ENCODE results near the gene PRKG1.

The PRKG1 gene

DNA sequence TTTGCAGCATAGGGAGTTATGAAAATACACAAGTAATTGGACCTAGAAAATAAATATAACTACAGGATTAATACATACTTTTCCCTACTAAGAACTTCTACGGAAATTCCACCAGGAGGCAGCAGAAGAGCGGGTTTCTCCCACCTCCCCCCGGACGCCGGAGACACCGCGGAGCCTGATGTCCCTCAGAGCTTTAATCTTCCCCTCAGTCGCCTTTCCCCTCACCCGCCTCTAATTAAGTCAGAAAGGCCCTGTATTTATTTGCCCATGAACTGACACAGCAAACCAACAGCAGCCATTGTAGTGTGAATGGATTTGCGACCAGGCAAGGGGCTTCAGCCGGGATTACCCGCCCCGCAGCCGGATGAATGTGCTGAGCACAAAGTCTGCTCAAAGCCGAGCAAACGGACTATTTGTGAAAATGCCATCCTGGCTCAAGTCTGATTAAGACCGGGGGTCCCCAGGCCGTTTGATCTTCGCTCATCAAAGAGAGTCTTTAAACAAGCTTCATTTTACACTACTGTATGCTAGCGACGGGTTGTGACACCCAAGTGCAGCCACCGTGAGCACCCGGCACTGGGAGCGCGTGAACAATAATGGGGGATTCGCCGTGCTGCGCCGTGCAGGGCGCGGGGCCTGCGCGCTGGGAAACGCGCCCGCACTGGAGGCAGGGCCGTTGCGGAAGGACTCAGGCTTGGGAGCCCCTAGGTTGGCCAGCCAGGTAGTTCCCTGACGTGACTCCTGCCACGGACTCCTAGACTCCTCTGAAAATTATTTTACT lies 1234.2 kb downstream of the PRKG1 start:
- DNase-seq = peak in 43 of 51 donors; percentile 6 to 82 (median 51)

DNA sequence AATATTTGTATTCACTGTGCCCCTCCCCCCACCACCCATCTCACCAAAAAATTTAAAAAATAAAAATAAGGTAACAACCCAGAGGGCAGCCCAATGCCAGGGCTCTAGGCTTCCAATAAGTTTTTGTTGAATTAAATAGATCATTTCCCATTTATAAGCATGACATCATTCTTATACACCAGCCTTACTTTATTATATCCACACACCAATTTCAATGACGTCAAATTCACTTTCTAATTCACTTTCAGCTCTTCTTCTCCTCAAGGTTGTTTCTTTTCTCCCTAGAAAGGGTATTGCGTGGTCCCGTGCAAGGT lies 1238.6 kb downstream of the PRKG1 start:
- no peak for DNase-seq

DNA sequence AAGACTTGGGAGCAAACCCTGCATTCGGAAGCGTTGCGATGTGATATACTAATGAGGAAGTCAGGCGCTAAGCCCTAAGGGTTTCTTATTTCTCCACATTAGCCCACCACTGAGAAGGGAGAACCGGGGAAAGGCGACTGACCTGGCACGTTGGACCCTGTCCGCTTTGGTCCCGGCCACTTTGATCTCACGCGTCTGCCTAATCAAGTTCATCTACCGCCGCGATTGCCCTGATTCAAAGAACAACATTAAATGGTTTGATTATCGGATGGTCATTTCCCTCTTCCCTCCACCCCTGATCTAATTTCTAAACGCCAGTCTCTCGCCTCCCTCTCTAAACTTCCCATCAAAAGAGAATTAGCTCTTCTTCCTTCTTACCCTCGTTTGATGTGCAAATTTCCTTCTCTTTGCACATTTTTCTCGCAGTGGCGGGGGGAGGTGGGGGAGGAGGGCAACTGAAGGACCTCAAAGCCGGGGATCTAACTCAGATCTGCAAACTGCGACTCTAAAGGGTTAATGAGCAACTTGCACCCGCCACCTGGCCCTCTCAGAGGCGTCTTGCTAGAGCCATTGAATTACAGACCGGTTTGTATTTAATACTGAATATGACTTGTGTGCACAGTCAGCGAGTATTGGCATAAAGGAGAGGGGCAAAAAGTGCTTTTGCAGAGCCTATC lies 1239.1 kb downstream of the PRKG1 start:
- peak in 4 of 51 donors; percentile 0 to 38 (median 11) for DNase-seq

DNA sequence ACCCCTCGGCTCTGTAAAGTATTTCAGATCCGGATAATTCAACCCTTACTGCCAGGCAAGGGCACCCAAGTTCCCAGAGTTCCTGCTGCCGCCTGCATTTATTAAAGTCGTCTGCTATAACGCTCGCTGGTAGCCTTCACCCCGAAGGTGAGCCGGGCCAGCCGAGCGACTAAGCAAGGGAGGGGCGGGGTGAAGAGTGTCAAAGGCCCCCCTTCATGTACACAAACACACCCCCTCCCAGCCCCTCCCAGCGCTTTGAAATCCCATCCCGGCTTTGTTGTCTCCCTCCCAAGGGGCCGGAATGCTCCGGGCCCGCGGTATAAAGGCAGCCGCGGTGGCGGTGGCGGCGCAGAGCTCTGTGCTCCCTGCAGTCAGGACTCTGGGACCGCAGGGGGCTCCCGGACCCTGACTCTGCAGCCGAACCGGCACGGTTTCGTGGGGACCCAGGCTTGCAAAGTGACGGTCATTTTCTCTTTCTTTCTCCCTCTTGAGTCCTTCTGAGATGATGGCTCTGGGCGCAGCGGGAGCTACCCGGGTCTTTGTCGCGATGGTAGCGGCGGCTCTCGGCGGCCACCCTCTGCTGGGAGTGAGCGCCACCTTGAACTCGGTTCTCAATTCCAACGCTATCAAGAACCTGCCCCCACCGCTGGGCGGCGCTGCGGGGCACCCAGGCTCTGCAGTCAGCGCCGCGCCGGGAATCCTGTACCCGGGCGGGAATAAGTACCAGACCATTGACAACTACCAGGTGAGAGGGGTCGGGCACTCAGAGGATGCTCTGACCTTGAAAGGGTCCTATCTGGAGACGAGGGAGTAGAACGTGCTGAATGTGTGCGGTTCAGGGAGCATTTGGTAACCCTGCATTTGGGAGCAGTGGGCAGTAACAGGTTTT lies 1239.9 kb downstream of the PRKG1 start, which contains the start of gene DKK1:
DKK1 (plus strand) TSS at position 349 of the 889 bp plus-strand sequence; CDS start at position 503, 154 bp downstream.
- DNase-seq = peak in 40 of 51 donors; percentile 11 to 71 (median 40)

DNA sequence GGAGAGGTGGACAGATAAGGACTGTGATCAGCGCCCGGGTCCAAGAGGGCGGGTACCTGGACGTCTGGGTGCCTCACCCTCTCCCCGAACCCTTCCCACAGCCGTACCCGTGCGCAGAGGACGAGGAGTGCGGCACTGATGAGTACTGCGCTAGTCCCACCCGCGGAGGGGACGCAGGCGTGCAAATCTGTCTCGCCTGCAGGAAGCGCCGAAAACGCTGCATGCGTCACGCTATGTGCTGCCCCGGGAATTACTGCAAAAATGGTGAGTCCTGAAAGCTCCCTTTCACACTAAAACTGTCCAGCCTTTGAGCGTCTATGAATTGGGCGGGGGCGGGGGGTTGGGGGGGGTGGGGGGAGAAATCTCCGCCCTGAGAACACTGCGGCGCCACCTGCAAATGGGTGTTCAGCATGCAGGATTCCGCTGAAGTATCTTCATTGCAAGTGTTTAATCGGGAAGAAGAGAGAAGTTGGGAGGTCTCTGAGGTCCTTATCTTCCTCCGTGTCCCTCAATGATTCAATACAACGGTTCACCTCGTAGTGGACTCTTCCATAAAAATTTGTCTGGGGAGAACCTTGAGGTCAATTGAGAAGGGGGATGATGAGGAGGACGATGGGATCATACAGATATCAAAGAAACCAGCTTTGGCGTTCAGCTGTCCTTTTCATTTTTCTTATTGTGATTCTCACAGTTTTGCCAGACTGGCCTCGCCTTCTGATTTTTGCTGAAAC lies 1240.7 kb downstream of the PRKG1 start:
- DNase-seq = peak in 14 of 51 donors; percentile 4 to 63 (median 16)

DNA sequence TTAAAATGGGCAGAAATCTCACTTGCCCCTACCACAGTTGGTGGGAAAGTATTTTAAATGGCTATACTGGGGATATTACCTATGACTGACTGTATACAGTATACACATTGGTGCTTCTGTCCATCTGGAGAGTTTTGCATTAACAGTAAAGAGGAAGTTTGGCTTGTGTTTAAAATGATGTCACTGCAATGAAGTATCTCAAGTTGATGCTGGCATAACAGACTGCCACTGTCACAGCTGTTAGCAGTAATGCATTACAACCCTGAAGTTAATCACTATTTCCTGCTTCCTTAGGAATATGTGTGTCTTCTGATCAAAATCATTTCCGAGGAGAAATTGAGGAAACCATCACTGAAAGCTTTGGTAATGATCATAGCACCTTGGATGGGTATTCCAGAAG lies 1241.7 kb downstream of the PRKG1 start:
- DNase-seq = no peak

DNA sequence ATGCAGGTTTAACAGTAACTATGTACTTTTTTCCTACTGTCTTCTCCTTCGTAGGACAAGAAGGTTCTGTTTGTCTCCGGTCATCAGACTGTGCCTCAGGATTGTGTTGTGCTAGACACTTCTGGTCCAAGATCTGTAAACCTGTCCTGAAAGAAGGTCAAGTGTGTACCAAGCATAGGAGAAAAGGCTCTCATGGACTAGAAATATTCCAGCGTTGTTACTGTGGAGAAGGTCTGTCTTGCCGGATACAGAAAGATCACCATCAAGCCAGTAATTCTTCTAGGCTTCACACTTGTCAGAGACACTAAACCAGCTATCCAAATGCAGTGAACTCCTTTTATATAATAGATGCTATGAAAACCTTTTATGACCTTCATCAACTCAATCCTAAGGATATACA lies 1242.2 kb downstream of the PRKG1 start:
- no peak for DNase-seq

DNA sequence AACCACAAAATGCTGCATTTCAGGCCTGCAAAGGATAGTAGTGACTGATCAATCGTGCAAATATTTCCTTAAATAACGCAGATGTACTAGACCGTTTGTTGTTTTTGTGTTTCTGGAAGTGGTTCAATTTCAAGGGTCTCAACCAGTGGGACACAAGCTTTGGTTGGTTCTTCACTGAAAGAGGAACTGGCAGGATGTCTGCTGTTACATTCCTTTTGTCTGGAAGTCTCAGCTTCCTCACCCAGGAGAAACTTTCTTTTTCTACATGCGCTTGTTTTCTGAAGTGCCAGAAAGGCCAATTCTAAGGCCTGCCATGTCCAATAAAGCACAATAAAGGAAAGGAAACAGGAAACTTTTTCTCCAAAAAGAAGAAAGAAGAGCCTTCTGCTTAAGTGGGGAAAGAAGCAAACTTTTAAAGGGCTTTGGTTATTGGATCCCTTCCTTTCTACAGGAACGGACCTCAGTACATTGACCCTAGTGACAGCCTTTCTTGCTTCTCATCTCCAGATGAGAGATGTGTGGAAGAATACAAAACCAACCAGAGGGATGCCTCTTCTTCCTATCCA lies 1243.9 kb downstream of the PRKG1 start:
- no peak for DNase-seq

DNA sequence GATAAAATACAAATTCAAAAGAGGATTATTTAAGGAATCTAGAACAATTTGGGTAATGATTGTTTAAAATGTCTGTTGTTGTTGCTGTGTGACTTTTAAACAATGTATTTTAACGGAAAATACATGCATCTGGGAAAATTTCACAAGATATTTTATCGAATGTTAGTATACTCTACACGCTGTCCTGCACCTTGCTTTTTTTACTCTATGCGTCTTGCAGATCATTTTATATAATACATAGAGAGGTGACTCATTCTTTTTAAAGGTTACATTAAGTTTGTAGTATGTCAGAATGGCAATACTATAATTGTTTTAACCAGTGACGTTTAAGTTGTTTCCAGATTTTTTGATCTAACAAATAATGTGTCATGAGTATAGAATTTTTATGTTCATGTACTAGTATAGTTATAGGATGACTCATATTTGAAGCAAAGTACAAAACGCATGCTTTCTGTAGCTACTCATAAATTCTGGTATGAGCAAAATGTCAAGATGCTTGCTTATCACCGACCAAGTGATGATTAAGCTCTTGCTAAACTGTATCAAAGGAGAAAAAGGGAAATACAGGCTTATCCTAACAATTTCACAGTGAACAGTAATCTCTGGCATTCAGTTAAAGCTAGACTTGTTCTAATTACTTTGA lies 1244.7 kb downstream of the PRKG1 start:
- no peak for DNase-seq

DNA sequence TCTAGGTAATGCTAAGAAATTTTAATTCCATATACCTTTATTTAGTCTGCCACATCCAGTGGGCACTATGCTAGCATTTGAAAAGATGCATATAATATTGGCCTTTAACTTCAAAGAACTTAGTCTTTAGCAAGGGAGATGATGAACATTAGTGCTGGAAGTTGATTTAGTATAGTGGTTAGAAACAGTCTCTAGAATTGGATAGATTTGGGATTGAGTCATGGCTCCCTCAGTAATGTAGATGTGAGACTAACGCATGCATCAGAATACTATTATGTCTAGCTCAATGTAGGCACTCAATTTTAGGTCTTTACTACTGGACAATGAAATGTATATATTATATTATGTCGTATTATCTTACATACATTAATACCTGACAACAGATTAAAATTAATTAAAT lies 1245.6 kb downstream of the PRKG1 start:
- DNase-seq = no peak

DNA sequence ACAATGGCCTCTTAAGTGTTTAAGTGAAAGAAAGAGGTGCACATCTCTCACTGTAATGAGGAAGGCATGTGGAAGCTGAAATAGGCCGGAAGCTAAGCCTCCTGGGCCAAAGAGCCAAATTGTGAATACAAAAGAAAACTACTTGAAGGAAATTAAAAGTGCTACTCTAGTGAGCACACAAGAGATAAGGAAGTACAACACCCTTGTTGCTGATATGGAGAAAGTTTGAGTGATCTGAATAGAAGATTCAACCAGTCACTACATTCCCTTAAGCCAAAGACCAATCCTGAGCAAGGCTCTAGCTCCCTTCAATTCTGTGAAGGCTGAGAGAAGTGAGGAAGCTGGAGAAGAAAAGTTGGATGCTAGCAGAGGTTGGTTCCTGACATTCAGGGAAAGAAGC lies 1248.0 kb downstream of the PRKG1 start:
- DNase-seq = no peak

DNA sequence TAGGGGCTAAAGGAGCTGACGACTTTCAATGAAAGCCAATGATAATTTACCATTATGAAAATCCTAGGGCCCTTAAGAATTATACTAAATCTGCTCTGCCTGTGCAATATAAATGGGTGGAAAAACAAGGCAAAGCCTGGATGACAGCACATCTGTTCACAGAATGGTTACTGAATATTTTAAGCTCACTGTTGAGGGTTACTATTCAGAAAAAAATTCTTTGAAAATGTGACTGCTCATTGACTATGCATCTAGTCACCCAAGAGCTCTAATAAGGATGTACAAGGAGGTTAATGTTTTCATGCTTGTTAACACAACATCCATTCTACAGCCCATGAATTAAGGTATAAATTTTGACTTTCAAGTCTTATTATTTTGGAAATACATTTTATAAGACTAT lies 1248.6 kb downstream of the PRKG1 start:
- DNase-seq = no peak

DNA sequence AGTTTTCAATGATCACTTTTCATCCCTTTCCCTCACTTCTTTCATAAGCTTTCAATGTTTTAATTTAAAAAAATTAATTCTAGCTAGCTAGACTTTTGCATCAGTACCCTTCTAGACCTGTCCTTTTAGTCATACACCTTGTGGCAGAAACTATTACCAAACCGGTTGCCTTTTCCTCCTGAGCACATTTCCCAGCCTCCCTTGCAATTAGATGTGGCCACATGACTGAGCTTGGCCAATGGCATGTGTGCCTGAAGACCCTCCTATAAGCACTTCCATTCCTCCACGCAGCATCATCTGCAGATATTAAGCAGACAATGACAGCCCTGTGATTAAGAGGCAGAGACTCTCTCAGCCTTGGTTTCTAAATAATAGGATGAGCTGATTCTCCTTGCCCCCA lies 1252.1 kb downstream of the PRKG1 start:
- no peak for DNase-seq

DNA sequence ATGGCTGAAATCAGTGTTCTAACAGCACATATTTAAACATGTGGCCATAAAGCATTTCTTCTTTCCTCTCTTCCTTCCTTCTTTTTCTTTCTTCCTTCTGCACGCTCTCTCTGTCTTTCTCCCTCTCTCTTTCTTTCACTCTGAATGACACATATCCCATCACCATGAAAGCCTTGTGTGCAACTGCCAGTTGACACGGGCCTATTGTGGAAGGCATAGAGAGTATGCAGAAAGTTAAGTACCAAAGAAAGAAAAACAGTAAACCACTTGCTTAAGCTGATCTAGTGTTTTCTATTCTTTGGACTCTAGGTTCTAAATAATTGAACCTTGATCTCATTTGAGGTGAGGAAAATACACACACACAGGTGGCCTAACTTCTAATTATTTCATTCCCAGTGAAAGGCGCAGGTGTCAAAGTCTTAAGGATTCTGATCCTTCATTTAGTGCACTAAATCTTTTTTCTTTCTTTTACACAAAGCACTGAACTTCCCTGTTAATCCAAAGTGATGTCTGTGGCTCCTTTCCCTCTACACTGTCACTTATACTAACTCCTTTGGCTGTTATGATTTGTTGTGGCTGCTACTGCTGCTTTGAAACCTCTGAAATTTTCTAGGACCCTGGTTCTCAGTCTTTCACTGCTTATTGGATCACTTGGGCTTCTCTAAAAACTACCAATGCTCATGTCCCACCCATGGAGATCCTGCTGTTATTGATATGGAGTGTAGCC lies 1257.5 kb downstream of the PRKG1 start:
- no peak for DNase-seq

DNA sequence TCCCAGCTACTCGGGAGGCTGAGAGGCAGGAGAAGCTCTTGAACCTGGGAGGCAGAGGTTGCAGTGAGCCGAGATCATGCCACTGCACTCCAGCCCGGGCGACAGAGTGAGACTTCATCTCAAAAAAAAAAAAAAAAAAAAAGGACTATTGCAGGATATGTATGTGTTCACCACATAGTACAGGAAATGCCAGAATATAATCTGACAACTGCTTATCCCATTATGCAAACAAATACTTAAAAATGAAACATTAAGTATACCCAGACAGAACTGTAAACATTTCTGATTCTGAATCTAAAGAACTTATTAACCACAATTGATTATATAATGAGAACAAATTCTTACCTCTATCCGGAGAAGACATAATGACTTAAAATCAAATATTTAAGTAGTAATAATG lies 1258.5 kb downstream of the PRKG1 start:
- no peak for DNase-seq

DNA sequence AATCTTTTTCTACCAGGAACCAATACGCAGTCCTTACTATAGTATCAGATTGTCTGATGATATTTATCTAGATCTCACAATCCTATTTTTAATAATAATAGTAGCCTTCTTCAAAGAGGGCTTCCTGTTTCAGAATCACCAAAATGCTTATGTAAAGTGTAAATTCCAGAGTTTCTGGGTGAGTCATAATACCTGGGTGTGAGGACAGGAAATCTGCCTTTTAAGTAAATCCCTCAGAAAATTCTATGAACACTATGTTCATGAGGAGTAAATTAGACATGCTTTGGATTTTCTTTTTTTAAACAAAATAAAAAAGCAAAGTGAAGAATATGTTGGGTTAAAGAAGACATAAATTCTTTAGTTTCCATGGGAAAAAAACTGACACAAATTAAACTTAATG lies 1260.3 kb downstream of the PRKG1 start:
- DNase-seq = no peak

DNA sequence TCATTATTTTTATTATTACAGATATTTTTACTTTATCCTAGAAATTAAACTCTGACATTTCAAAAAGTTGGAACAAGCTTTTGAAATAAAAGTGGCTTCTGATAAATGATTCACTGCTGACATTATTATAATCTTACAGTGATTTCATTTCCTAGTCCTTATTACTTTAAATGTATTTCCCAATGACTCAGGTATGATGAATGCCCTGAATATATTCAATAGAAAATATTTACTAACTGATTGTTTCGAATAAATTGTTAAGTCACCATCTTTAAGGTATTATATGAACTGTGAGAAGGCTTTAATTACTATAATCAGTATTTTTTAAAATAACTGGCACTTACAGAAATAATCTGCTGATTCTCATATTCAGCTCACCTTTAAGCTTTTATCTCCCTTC lies 1261.4 kb downstream of the PRKG1 start:
- no peak for DNase-seq

DNA sequence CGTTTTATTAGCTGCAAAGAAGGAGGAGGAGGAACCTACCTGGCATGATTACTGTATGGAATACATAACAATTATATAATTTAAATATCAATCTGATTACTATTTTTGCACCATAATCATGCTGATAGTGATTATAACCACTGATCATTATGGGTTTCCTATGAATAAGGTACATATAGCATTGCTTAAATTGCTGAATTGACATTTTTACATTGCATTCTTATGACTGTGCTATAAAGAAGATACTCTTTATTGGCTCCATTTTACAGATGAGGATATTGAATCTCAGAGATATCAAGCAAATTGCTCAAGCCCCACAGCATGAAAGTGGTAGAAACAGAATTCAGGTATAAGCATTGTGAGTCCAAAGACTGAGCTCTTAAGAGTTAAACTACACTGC lies 1262.9 kb downstream of the PRKG1 start:
- no peak for DNase-seq

DNA sequence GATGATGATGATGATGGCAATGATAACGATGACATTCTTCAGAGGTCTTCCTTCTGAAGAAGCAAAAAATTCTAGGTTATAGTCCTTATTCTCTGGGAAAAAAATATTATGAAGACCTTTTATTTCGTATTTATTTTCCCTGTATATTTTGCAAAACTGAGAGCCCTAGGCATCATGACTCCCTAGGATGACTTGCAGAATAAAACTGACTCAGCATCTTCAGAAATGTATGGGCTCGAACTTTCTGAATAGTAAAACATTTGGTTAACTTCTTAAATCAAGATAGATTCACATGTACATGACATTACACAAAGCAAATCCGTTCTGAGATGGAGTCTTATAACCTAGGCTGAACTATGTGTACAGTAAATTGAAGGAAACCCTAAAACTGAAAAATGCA lies 1269.2 kb downstream of the PRKG1 start:
- no peak for DNase-seq

Data from hypothalamus (tissue), 51 donors.